ENCODE results near the gene C1QTNF6. TPM values are rescaled to one million over a fixed set of nuclear protein-coding genes. Genes with fewer than 3 reads are reported as not detected.

C1QTNF6 gene
- total and polyA plus RNA-seq, 10 of the 15 experiments (the other 5 are each of a cell fraction or from before 2014, with no cell fraction given): 0.16 to 4.1 (median 1.3) TPM

DNA sequence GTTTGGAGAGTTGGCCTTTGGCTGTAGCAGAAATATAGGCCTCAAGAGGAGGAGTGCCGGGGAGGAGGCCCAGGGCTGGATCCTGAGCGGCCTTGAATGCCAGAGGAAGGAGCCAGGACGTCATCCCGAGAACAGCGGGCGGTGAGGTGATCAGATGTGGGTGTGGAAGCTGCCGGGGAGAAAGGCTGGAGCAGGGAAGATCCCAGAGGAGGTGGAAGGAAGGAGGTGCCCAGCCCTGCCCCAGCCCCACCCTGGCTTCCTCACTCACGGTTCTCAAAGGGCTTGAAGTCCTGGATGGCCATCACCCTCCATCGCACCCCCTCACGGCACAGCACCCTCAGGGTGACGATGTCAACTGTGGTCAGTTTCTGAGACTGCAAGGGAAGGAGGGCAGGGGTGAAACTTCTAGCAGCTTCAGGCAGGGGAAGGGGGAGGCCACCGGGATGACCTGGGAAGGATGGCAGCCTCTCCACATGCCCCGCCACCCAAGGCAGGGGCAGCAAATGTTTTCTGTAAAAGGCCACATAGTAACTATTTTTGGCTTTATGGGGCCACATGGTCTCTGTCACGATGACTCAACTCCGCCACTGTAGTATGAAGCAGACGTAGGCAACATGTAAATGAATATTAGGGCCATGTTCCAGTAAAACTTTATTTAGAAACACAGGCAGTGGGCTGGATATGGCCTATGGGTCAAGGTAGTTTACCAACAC lies 49.0 kb downstream of the C1QTNF6 start (continued):
- TF ChIP-seq, protein P1, sequence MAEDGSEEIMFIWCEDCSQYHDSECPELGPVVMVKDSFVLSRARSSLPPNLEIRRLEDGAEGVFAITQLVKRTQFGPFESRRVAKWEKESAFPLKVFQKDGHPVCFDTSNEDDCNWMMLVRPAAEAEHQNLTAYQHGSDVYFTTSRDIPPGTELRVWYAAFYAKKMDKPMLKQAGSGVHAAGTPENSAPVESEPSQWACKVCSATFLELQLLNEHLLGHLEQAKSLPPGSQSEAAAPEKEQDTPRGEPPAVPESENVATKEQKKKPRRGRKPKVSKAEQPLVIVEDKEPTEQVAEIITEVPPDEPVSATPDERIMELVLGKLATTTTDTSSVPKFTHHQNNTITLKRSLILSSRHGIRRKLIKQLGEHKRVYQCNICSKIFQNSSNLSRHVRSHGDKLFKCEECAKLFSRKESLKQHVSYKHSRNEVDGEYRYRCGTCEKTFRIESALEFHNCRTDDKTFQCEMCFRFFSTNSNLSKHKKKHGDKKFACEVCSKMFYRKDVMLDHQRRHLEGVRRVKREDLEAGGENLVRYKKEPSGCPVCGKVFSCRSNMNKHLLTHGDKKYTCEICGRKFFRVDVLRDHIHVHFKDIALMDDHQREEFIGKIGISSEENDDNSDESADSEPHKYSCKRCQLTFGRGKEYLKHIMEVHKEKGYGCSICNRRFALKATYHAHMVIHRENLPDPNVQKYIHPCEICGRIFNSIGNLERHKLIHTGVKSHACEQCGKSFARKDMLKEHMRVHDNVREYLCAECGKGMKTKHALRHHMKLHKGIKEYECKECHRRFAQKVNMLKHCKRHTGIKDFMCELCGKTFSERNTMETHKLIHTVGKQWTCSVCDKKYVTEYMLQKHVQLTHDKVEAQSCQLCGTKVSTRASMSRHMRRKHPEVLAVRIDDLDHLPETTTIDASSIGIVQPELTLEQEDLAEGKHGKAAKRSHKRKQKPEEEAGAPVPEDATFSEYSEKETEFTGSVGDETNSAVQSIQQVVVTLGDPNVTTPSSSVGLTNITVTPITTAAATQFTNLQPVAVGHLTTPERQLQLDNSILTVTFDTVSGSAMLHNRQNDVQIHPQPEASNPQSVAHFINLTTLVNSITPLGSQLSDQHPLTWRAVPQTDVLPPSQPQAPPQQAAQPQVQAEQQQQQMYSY (CRISPR knock-in tag; IDR thresholded peaks at IDR 0.05): no peak
- TF ChIP-seq BHLHE40 (IDR thresholded peaks at IDR 0.05; ENCODE audit: borderline replicate concordance in 1 of 2, low read depth in 2 of 2, low read length in 1 of 2): no peak
- TF ChIP-seq CHD2 (IDR thresholded peaks at IDR 0.05; ENCODE audit: borderline replicate concordance, low read depth, low read length): no peak
- TF ChIP-seq MYB (IDR thresholded peaks at IDR 0.05; ENCODE audit: borderline replicate concordance, low read depth, low read length): no peak
- TF ChIP-seq, protein P2, sequence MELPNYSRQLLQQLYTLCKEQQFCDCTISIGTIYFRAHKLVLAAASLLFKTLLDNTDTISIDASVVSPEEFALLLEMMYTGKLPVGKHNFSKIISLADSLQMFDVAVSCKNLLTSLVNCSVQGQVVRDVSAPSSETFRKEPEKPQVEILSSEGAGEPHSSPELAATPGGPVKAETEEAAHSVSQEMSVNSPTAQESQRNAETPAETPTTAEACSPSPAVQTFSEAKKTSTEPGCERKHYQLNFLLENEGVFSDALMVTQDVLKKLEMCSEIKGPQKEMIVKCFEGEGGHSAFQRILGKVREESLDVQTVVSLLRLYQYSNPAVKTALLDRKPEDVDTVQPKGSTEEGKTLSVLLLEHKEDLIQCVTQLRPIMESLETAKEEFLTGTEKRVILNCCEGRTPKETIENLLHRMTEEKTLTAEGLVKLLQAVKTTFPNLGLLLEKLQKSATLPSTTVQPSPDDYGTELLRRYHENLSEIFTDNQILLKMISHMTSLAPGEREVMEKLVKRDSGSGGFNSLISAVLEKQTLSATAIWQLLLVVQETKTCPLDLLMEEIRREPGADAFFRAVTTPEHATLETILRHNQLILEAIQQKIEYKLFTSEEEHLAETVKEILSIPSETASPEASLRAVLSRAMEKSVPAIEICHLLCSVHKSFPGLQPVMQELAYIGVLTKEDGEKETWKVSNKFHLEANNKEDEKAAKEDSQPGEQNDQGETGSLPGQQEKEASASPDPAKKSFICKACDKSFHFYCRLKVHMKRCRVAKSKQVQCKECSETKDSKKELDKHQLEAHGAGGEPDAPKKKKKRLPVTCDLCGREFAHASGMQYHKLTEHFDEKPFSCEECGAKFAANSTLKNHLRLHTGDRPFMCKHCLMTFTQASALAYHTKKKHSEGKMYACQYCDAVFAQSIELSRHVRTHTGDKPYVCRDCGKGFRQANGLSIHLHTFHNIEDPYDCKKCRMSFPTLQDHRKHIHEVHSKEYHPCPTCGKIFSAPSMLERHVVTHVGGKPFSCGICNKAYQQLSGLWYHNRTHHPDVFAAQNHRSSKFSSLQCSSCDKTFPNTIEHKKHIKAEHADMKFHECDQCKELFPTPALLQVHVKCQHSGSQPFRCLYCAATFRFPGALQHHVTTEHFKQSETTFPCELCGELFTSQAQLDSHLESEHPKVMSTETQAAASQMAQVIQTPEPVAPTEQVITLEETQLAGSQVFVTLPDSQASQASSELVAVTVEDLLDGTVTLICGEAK (IDR thresholded peaks at IDR 0.05; ENCODE audit: borderline replicate concordance): peak; percentile 86
- TF ChIP-seq CHD4 (IDR thresholded peaks at IDR 0.05): no peak
- no peak for TF ChIP-seq ZNF217 (IDR thresholded peaks at IDR 0.05)
- TF ChIP-seq, protein P3, sequence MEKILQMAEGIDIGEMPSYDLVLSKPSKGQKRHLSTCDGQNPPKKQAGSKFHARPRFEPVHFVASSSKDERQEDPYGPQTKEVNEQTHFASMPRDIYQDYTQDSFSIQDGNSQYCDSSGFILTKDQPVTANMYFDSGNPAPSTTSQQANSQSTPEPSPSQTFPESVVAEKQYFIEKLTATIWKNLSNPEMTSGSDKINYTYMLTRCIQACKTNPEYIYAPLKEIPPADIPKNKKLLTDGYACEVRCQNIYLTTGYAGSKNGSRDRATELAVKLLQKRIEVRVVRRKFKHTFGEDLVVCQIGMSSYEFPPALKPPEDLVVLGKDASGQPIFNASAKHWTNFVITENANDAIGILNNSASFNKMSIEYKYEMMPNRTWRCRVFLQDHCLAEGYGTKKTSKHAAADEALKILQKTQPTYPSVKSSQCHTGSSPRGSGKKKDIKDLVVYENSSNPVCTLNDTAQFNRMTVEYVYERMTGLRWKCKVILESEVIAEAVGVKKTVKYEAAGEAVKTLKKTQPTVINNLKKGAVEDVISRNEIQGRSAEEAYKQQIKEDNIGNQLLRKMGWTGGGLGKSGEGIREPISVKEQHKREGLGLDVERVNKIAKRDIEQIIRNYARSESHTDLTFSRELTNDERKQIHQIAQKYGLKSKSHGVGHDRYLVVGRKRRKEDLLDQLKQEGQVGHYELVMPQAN (conservative IDR thresholded peaks at IDR 0.05): no peak
- no peak for TF ChIP-seq SREBF2 (IDR thresholded peaks at IDR 0.05; ENCODE audit: low read length)
- TF ChIP-seq KAT2A (conservative IDR thresholded peaks at IDR 0.05; ENCODE audit: control insufficient read depth, low read depth, low read length): no peak
- TF ChIP-seq, protein P4, sequence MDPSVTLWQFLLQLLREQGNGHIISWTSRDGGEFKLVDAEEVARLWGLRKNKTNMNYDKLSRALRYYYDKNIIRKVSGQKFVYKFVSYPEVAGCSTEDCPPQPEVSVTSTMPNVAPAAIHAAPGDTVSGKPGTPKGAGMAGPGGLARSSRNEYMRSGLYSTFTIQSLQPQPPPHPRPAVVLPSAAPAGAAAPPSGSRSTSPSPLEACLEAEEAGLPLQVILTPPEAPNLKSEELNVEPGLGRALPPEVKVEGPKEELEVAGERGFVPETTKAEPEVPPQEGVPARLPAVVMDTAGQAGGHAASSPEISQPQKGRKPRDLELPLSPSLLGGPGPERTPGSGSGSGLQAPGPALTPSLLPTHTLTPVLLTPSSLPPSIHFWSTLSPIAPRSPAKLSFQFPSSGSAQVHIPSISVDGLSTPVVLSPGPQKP (IDR thresholded peaks at IDR 0.05; ENCODE audit: low read depth, low read length): no peak

Measured in GM12878 (cell line).